Fibroblast of skin of left quadriceps (primary cell): ENCODE measurements around the gene PATL2.
A peak's percentile ranks its signal among the peaks of the same experiment; 100 is the strongest.
"Not testable (repeated sequence)": the region's sequence is repeated elsewhere in the genome, so short reads cannot be mapped to it uniquely, and the experiment has no call there.

Experiments used
- DNase-seq, 2 experiments: peaks; one replicate each; pipeline ENCODE4 v3.0.0-alpha.2; 2013; ENCODE audit warnings: low read depth in 2 of 2

PATL2 gene

GRCh38 chr15:44719293-44719999, 8.3 kb upstream of the PATL2 start:
- DNase-seq: no peak

DNA sequence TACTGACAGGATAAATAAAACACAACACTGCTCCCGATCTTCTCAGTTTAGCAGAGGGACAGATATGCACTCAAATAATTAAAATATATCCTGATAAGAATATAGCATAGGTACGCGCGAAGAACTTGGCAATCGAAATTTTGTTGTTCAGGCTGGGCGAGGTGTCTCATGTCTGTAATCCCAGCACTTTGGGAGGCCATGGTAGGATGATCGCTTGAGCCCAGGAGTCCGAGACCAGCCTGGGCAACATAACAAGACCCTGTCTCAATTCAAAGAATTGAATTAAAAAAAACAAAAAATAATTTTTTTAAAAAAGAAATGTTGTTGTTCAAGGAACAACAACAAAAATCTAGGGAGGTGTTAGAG, 7.8 kb upstream of the PATL2 start:
- no peak for DNase-seq

- no peak for DNase-seq
Observed at GRCh38 chr15:44718180-44718926, 7.2 kb upstream of the PATL2 start.

- DNase-seq: no peak
Observed at GRCh38 chr15:44716983-44717602, 6.0 kb upstream of the PATL2 start.

DNA sequence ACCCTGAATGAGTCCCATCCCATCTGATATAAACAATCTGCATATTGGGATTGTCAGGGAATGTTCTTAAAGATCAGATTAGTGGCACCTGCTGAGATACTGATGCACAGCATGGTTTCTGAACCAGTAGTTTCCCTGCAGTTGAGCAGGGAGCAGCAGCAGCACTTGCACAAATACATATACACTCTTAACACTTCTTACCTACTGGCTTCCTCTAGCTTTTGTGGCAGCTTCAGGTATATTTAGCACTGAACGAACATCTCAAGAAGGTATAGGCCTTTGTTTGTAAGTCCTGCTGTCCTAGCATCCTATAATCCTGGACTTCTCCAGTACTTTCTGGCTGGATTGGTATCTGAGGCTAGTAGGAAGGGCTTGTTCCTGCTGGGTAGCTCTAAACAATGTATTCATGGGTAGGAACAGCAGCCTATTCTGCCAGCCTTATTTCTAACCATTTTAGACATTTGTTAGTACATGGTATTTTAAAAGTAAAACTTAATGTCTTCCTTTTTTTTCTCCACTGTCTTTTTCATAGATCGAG, 4.7 kb upstream of the PATL2 start:
- DNase-seq: no peak

GRCh38 chr15:44715142-44715796, 4.1 kb upstream of the PATL2 start:
- DNase-seq: no peak

DNA sequence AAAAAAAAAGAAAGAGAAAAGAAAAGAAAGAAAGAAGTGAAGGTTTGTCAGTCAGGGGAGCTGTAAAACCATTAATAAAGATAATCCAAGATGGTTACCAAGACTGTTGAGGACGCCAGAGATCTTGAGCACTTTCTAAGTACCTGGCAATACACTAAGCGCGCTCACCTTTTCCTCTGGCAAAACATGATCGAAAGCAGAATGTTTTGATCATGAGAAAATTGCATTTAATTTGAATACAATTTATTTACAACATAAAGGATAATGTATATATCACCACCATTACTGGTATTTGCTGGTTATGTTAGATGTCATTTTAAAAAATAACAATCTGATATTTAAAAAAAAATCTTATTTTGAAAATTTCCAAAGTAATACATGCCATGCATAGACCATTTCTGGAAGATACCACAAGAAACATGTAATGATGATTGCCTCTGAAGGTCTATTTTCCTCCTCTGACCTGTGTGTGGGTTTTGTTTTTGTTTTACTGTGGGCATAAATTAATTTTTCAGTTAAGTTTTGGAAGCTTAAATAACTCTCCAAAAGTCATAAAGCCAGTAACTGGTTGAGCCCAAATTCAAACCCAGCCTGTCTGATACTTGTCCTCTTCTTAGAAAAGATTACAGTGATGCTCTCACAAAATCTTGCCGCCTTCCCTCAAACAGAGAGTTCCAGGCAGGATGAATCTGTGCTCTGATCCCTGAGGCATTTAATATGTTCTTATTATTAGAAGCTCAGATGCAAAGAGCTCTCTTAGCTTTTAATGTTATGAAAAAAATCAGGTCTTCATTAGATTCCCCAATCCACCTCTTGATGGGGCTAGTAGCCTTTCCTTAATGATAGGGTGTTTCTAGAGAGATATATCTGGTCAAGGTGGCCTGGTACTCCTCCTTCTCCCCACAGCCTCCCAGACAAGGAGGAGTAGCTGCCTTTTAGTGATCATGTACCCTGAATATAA, 2.2 kb upstream of the PATL2 start:
- peak in 1 of 2 experiments; percentile 17 for DNase-seq

DNA sequence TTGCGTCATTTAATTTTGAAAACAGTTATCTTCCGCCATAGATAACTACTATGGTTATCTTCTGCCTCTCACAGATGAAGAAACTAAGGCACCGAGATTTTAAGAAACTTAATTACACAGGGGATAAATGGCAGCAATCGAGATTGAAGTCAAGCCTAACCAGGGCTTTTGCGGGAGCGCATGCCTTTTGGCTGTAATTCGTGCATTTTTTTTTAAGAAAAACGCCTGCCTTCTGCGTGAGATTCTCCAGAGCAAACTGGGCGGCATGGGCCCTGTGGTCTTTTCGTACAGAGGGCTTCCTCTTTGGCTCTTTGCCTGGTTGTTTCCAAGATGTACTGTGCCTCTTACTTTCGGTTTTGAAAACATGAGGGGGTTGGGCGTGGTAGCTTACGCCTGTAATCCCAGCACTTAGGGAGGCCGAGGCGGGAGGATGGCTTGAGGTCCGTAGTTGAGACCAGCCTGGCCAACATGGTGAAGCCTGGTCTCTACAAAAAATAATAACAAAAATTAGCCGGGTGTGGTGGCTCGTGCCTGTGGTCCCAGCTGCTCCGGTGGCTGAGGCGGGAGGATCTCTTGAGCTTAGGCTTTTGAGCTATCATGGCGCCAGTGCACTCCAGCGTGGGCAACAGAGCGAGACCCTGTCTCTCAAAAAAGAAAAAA, 1.4 kb upstream of the PATL2 start:
- DNase-seq: peak; percentile 64 to 67

GRCh38 chr15:44711743-44712345, 721 bp upstream of the PATL2 start:
- DNase-seq: no peak

- no peak for DNase-seq
Observed at GRCh38 chr15:44710236-44711095, 657 bp downstream of the PATL2 start.

DNA sequence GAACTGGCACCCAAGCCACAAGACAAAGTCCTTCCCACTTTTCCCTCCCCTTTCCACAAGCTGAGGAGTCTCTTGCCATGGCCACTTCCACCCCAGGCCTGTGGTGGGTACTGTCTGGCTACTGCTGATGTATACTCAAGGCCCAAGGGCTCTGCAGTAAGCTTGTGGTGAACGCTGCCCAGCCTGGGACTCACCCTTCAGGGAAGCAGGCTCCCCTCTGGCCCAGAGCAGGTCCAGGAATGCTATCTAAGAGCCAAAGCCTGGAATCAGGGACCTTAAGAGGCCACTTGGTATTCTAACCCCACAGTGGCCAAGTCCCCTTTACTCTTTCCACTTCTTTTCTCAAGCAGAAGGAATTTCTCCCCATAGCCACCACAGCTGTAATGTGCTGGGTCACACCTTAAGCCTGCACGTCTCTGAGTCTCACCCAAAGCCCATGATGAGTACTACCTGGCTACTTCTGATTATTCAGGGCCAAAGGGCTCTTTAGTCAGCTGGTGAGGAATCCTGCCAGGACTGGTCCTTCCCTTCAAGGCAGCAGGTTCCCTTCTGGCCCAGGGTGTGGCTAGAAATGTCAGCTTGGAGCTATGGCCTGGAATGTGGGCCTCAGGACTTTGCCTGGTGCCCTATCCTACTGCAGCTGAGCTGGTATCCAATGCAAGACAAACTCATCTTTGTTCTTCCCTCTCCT, 4.0 kb downstream of the PATL2 start:
- DNase-seq: no peak

DNA sequence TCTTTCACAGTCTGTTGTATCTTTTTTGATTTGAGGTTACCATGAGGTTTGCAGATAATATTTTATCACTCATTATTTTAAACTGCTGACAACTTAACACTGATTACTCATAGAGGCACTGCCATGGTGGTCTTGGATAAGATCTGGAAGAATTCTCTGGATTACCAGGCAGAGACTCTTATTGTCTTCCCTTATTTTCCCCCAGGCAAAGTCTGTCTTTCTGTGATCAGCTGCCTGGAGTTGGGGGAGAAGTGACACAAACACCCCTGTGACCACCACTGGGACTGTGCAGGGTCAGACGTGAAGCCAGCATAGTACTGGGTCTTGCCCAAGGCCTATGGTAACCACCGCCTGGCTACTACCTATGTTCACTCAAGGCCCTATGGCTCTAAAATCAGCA, 4.7 kb downstream of the PATL2 start:
- no peak for DNase-seq

GRCh38 chr15:44705986-44706385, 5.1 kb downstream of the PATL2 start:
- no peak for DNase-seq

- DNase-seq: not testable (repeated sequence)
Observed at GRCh38 chr15:44700676-44701075, 10.4 kb downstream of the PATL2 start.

DNA sequence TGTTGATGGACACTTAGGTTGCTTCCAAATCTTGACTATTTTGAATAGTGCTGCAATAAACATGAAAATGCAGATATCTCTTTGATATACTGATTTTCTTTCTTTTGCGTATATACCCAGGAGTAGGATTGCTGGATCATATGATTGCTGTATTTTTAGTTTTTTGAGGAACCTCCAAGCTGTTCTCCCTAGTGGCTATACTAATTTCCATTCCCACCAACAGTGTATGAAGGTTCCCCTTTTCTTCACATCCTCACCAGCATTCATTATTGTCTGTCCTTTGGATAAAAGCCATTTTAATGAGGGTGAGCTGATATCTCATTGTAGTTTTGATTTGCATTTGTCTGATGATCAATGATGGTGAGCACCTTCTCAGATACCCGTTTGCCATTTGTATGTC, 12.5 kb downstream of the PATL2 start:
- DNase-seq: no peak

- no peak for DNase-seq
Observed at GRCh38 chr15:44697014-44697413, 14.1 kb downstream of the PATL2 start.

DNA sequence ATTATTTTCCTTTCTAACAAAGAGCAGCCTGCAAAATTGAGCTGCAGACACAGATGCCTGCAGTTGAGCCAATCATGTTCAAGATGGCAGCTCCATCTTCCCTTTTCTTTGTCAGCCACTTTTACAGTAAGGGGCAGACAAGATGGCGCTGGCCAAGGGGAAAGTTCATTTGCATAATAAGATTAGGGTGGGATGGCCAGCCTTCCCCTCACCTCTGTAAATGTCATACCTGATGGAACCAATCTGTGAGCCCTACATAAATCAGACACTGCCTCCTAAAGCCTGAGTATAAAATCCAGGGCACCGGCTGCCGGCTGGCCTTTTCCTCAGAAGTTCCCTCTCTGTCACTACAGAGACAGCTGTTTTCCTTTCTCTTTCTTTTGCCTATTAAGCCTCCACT, 15.8 kb downstream of the PATL2 start:
- no peak for DNase-seq

DNA sequence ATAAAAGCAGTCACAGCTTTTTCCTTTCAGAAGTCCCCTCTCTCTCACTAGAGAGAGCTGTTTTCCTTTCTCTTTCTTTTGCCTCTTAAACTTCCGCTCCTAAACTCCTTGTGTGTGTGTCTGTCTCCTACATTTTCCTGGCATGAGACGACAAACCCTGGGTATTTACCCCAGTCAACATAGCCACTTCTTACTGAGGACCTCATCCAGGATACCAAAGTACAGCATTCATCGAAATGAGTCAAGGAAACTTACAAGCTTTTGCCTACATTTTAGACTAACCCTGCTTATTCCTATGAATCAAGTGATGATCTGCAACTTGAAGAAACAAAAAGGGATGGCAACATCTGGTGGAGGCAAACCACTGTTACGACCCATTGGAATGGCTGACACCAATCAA, 16.7 kb downstream of the PATL2 start:
- DNase-seq: no peak

DNA sequence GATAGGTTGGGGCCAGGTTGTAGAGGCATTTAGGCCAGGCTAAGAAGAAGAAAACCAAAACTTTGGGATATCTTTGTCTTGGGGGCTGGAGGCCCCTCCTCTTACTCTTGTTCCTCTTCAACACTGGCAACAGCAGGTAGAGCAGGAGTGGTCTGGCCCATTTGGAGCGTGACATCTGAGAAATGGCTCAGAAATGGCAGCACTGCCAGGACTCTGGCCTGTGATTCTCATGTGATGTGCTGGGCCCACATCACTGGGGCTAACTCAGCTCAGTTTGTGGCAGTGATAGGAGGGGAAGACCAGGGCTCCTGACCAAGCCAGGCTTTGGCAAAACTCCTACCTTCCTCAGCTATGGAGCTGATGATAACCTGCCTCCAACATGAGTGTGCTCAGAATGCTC, 18.5 kb downstream of the PATL2 start:
- no peak for DNase-seq
